ENCODE results near the gene MCCD1.
A peak's percentile ranks its signal among the peaks of the same experiment; 100 is the strongest.

The MCCD1 gene

GRCh38 chr6:31532644-31533454 lies 4.1 kb downstream of the MCCD1 start:
- H3K4me3 ChIP-seq (replicated peaks in 1 of 2; ENCODE audit: low read depth in 2 of 2, low read length in 2 of 2), result no peak overlapping the region
- no peak for DNase-seq (ENCODE audit: low read depth in 2 of 2)
- TF ChIP-seq CTCF (IDR thresholded peaks at IDR 0.05; ENCODE audit: low read depth, low read length), result no peak

GRCh38 chr6:31533455-31533841 lies 4.7 kb downstream of the MCCD1 start:
- TF ChIP-seq CTCF (IDR thresholded peaks at IDR 0.05; ENCODE audit: low read depth, low read length), result no peak
- H3K4me3 ChIP-seq (replicated peaks in 1 of 2; ENCODE audit: low read depth in 2 of 2, low read length in 2 of 2), result no peak overlapping the region
- no peak for DNase-seq (ENCODE audit: low read depth in 2 of 2)

GRCh38 chr6:31534011-31534410 lies 5.2 kb downstream of the MCCD1 start:
- no peak overlapping the region for H3K4me3 ChIP-seq (replicated peaks in 1 of 2; ENCODE audit: low read depth in 2 of 2, low read length in 2 of 2)
- no peak for TF ChIP-seq CTCF (IDR thresholded peaks at IDR 0.05; ENCODE audit: low read depth, low read length)

GRCh38 chr6:31534521-31535040 lies 5.8 kb downstream of the MCCD1 start:
- H3K4me3 ChIP-seq (replicated peaks in 1 of 2; ENCODE audit: low read depth in 2 of 2, low read length in 2 of 2), result no peak overlapping the region
- TF ChIP-seq CTCF (IDR thresholded peaks at IDR 0.05; ENCODE audit: low read depth, low read length), result no peak

More at GRCh38 chr6:31534011-31534410, 5.2 kb downstream of the MCCD1 start:
- DNase-seq (ENCODE audit: low read depth in 2 of 2), result no peak

GRCh38 chr6:31535538-31536324 lies 7.0 kb downstream of the MCCD1 start:
- no peak for DNase-seq (ENCODE audit: low read depth in 2 of 2)
- no peak for TF ChIP-seq CTCF (IDR thresholded peaks at IDR 0.05; ENCODE audit: low read depth, low read length)
- H3K4me3 ChIP-seq (replicated peaks in 1 of 2; ENCODE audit: low read depth in 2 of 2, low read length in 2 of 2), result no peak overlapping the region

More at GRCh38 chr6:31534521-31535040, 5.8 kb downstream of the MCCD1 start:
- no peak for DNase-seq (ENCODE audit: low read depth in 2 of 2)

GRCh38 chr6:31538805-31539400 lies 10.1 kb downstream of the MCCD1 start:
- no peak for TF ChIP-seq CTCF (IDR thresholded peaks at IDR 0.05; ENCODE audit: low read depth, low read length)
- peak overlapping the region; percentile 6 to 70 for H3K4me3 ChIP-seq (replicated peaks in 1 of 2; ENCODE audit: low read depth in 2 of 2, low read length in 2 of 2)

More at GRCh38 chr6:31538805-31539400, 10.1 kb downstream of the MCCD1 start:
- DNase-seq (ENCODE audit: low read depth in 2 of 2), result no peak

Data from cardiac fibroblast (primary cell).